ENCODE data around the gene TRAPPC12. TPM values are rescaled to one million over a fixed set of nuclear protein-coding genes. Genes with fewer than 3 reads are reported as not detected.

TRAPPC12 gene
- total RNA-seq, 1 donor from 2014 or later = 130 TPM

GRCh38 chr2:3469486-3469885 is 90.0 kb downstream of the TRAPPC12 start:
- no peak for TF ChIP-seq CTCF (IDR thresholded peaks at IDR 0.05; ENCODE audit: partially characterized antibody, unreplicated experiment)
- Mint-ChIP-seq H3K4me3 (ENCODE audit: unreplicated experiment) (no peak overlapping the region), H3K27ac (ENCODE audit: unreplicated experiment) (no peak overlapping the region), H3K9me3 (ENCODE audit: unreplicated experiment) (peaks cover 16% of the 10 kb centered on the region), H3K4me1 (ENCODE audit: low read depth, unreplicated experiment) (peaks cover 25% of the 10 kb centered on the region), H3K27me3 (ENCODE audit: unreplicated experiment) (peaks cover 1% of the 10 kb centered on the region), H3K36me3 (ENCODE audit: unreplicated experiment) (peaks cover 8% of the 10 kb centered on the region)
- no peak for DNase-seq

GRCh38 chr2:3470166-3470651 is 90.7 kb downstream of the TRAPPC12 start:
- TF ChIP-seq CTCF (IDR thresholded peaks at IDR 0.05; ENCODE audit: partially characterized antibody, unreplicated experiment) = no peak
- no peak for DNase-seq
- H3K27ac Mint-ChIP-seq (ENCODE audit: unreplicated experiment) = peak overlapping the region; percentile 12
- peaks cover 13% of the 10 kb centered on the region for H3K9me3 Mint-ChIP-seq (ENCODE audit: unreplicated experiment)
- peaks cover 1% of the 10 kb centered on the region for H3K27me3 Mint-ChIP-seq (ENCODE audit: unreplicated experiment)
- H3K4me1 Mint-ChIP-seq (ENCODE audit: low read depth, unreplicated experiment) = peaks cover 24% of the 10 kb centered on the region
- peaks cover 8% of the 10 kb centered on the region for H3K36me3 Mint-ChIP-seq (ENCODE audit: unreplicated experiment)
- no peak overlapping the region for H3K4me3 Mint-ChIP-seq (ENCODE audit: unreplicated experiment)

GRCh38 chr2:3470856-3471737 is 91.6 kb downstream of the TRAPPC12 start:
- H3K27me3 Mint-ChIP-seq (ENCODE audit: unreplicated experiment) = peaks cover 1% of the 10 kb centered on the region
- peak overlapping the region; percentile 12 for H3K27ac Mint-ChIP-seq (ENCODE audit: unreplicated experiment)
- peaks cover 13% of the 10 kb centered on the region for H3K9me3 Mint-ChIP-seq (ENCODE audit: unreplicated experiment)
- DNase-seq = no peak
- peaks cover 8% of the 10 kb centered on the region for H3K36me3 Mint-ChIP-seq (ENCODE audit: unreplicated experiment)
- no peak for TF ChIP-seq CTCF (IDR thresholded peaks at IDR 0.05; ENCODE audit: partially characterized antibody, unreplicated experiment)
- H3K4me3 Mint-ChIP-seq (ENCODE audit: unreplicated experiment) = no peak overlapping the region
- peaks cover 25% of the 10 kb centered on the region for H3K4me1 Mint-ChIP-seq (ENCODE audit: low read depth, unreplicated experiment)

- H3K36me3 Mint-ChIP-seq (ENCODE audit: unreplicated experiment) = peaks cover 8% of the 10 kb centered on the region
- TF ChIP-seq CTCF (IDR thresholded peaks at IDR 0.05; ENCODE audit: partially characterized antibody, unreplicated experiment) = no peak
Measured at GRCh38 chr2:3472296-3472695, 92.8 kb downstream of the TRAPPC12 start.

GRCh38 chr2:3472966-3473365 is 93.5 kb downstream of the TRAPPC12 start:
- H3K36me3 Mint-ChIP-seq (ENCODE audit: unreplicated experiment) = peaks cover 8% of the 10 kb centered on the region
- no peak overlapping the region for H3K27ac Mint-ChIP-seq (ENCODE audit: unreplicated experiment)
- H3K9me3 Mint-ChIP-seq (ENCODE audit: unreplicated experiment) = peaks cover 4% of the 10 kb centered on the region
- H3K27me3 Mint-ChIP-seq (ENCODE audit: unreplicated experiment) = peaks cover 1% of the 10 kb centered on the region
- no peak overlapping the region for H3K4me3 Mint-ChIP-seq (ENCODE audit: unreplicated experiment)
- TF ChIP-seq CTCF (IDR thresholded peaks at IDR 0.05; ENCODE audit: partially characterized antibody, unreplicated experiment) = no peak
- DNase-seq = no peak
- H3K4me1 Mint-ChIP-seq (ENCODE audit: low read depth, unreplicated experiment) = peaks cover 16% of the 10 kb centered on the region

More at GRCh38 chr2:3472296-3472695, 92.8 kb downstream of the TRAPPC12 start:
- Mint-ChIP-seq H3K4me3 (ENCODE audit: unreplicated experiment) (no peak overlapping the region), H3K4me1 (ENCODE audit: low read depth, unreplicated experiment) (peaks cover 20% of the 10 kb centered on the region), H3K27me3 (ENCODE audit: unreplicated experiment) (peaks cover 1% of the 10 kb centered on the region), H3K27ac (ENCODE audit: unreplicated experiment) (no peak overlapping the region), H3K9me3 (ENCODE audit: unreplicated experiment) (peaks cover 10% of the 10 kb centered on the region)
- no peak for DNase-seq

Data from glutamatergic neuron (in vitro differentiated cells).